H1 (cell line): ENCODE measurements around the gene RBM47. TPM values are rescaled to one million over a fixed set of nuclear protein-coding genes. Genes with fewer than 3 reads are reported as not detected.

Experiments used
- CTCF ChIA-PET: fragments of 300-600 bp; sonication (Branson Sonifier 250); formaldehyde crosslinking; loops from one replicate; lab custom pipeline; 2021; ENCODE audit not compliant: partially characterized antibody; lab: Charles Lee
- POLR2A ChIA-PET: fragments of 300-600 bp; sonication (Branson Sonifier 250); formaldehyde crosslinking; loops from one replicate; lab custom pipeline; 2021; ENCODE audit warnings: inconsistent platforms; ENCODE audit not compliant: partially characterized antibody; lab: Charles Lee
- DNase-seq, 2 experiments: peaks; one replicate each; pipeline versions ENCODE4 v3.0.0 to v3.0.0-alpha.2; 2010 to 2022; ENCODE audit warnings: low spot score in 2 of 2, low read depth in 1 of 2, mixed read lengths in 1 of 2
- FAIRE-seq: peaks from 2 replicates; lab custom pipeline; 2011; peaks lifted over from hg19 to GRCh38; lab: Jason Lieb, UNC
- H2AFZ ChIP-seq: 2 replicates; pipeline ENCODE4 v1.8.1; 2012; ENCODE audit warnings: low read length, inconsistent platforms
- H2AK5ac ChIP-seq: 2 replicates; pipeline ENCODE4 v1.6.1; 2013; ENCODE audit warnings: low read depth, low read length
- H2BK120ac ChIP-seq: replicated peaks from 2 replicates; pipeline ENCODE3; 2013; ENCODE audit warnings: low read depth, low read length, inconsistent platforms
- H2BK12ac ChIP-seq: 2 replicates; pipeline ENCODE4 v1.6.1; 2013; ENCODE audit warnings: low read depth, low read length
- H2BK15ac ChIP-seq: 2 replicates; pipeline ENCODE4 v1.6.1; 2013; ENCODE audit warnings: low read length
- H2BK20ac ChIP-seq: 2 replicates; pipeline ENCODE4 v1.6.1; 2013; ENCODE audit warnings: low read length
- H2BK5ac ChIP-seq: 2 replicates; pipeline ENCODE4 v1.6.1; 2013; ENCODE audit warnings: low read depth, low read length
- H3K14ac ChIP-seq: 2 replicates; pipeline ENCODE4 v1.6.1; 2013; ENCODE audit warnings: inconsistent platforms; ENCODE audit not compliant: insufficient read length
- H3K18ac ChIP-seq: 2 replicates; pipeline ENCODE4 v1.6.1; 2013; ENCODE audit warnings: low read length; ENCODE audit errors: extremely low read depth
- H3K23ac ChIP-seq: 2 replicates; pipeline ENCODE4 v1.6.1; 2013; ENCODE audit warnings: inconsistent platforms; ENCODE audit not compliant: insufficient read length
- H3K23me2 ChIP-seq: 2 replicates; pipeline ENCODE4 v1.6.1; 2013; ENCODE audit warnings: low read depth, low read length
- H3K27ac ChIP-seq: 2 replicates; pipeline ENCODE4 v1.6.1; 2011; ENCODE audit warnings: low read depth, low read length, inconsistent platforms
- H3K27me3 ChIP-seq, 4 experiments: replicated peaks in 1 of 4; 1 replicate in 1 of 4; 2 replicates in 3 of 4; pipeline versions ENCODE4 v1.6.1 to v1.8.1; 2011 to 2013; ENCODE audit warnings: low read length in 3 of 4, mild to moderate bottlenecking in 3 of 4, inconsistent platforms in 2 of 4, mixed read lengths in 2 of 4, moderate library complexity in 1 of 4; ENCODE audit not compliant: control insufficient read depth in 3 of 4, insufficient read depth in 3 of 4; ENCODE audit errors: extremely low read depth in 1 of 4
- H3K36me3 ChIP-seq, 4 experiments: 2 replicates each; pipeline versions ENCODE4 v1.6.1 to v1.8.1; 2011 to 2013; ENCODE audit warnings: mild to moderate bottlenecking in 4 of 4, low read length in 3 of 4, moderate library complexity in 2 of 4, control low read depth in 1 of 4, inconsistent platforms in 1 of 4; ENCODE audit not compliant: insufficient read depth in 4 of 4, control insufficient read depth in 2 of 4
- H3K4ac ChIP-seq: replicated peaks from 2 replicates; pipeline ENCODE3; 2013; ENCODE audit warnings: low read length, low read depth, mixed read lengths, inconsistent platforms; ENCODE audit not compliant: insufficient read length
- H3K4me1 ChIP-seq, 4 experiments: replicated peaks in 1 of 4; 1 replicate in 1 of 4; 2 replicates in 3 of 4; pipeline versions ENCODE4 v1.6.1 to v1.8.1; 2011 to 2013; ENCODE audit warnings: low read length in 3 of 4, inconsistent platforms in 2 of 4, mixed read lengths in 1 of 4; ENCODE audit not compliant: insufficient read depth in 4 of 4, control insufficient read depth in 3 of 4
- H3K4me2 ChIP-seq, 2 experiments: 2 replicates each; pipeline versions ENCODE4 v1.6.1 to v1.8.1; 2011 to 2013; ENCODE audit warnings: low read depth in 2 of 2, low read length in 2 of 2, control low read depth in 1 of 2, inconsistent platforms in 1 of 2, mild to moderate bottlenecking in 1 of 2; ENCODE audit not compliant: insufficient read depth in 1 of 2
- H3K4me3 ChIP-seq, 4 experiments: fragments of 200-600, 300-600 bp in 1 of 4; sonication (generic), shearing (Covaris generic), sonication (Bioruptor Twin) in 1 of 4; 2 replicates each; pipeline versions ENCODE4 v1.5.1 to v1.8.1; 2011 to 2016; ENCODE audit warnings: low read length in 4 of 4, low read depth in 3 of 4, control low read depth in 2 of 4, inconsistent platforms in 2 of 4, mild to moderate bottlenecking in 2 of 4, mixed read lengths in 1 of 4, moderate library complexity in 1 of 4; ENCODE audit not compliant: insufficient read depth in 2 of 4; ENCODE audit errors: extremely low read depth in 1 of 4
- H3K56ac ChIP-seq: replicated peaks from 2 replicates; pipeline ENCODE3; 2013; ENCODE audit warnings: low read depth, mild to moderate bottlenecking, mixed read lengths, low read length, inconsistent platforms; ENCODE audit not compliant: insufficient read length
- H3K79me1 ChIP-seq: 2 replicates; pipeline ENCODE4 v1.6.1; 2013; ENCODE audit warnings: low read depth, low read length, control low read depth
- H3K79me2 ChIP-seq, 2 experiments: 2 replicates each; pipeline versions ENCODE4 v1.6.1 to v1.8.1; 2012 to 2013; ENCODE audit warnings: low read length in 2 of 2, mild to moderate bottlenecking in 2 of 2, inconsistent platforms in 1 of 2; ENCODE audit not compliant: insufficient read depth in 2 of 2, control insufficient read depth in 1 of 2
- H3K9ac ChIP-seq, 4 experiments: replicated peaks in 1 of 4; 1 replicate in 1 of 4; 2 replicates in 3 of 4; pipeline versions ENCODE4 v1.6.1 to v1.8.1; 2011 to 2013; ENCODE audit warnings: low read depth in 3 of 4, low read length in 3 of 4, control low read depth in 2 of 4, mild to moderate bottlenecking in 2 of 4, moderate library complexity in 2 of 4, inconsistent platforms in 1 of 4; ENCODE audit errors: extremely low read depth in 1 of 4
- H3K9me3 ChIP-seq, 2 experiments: 2 replicates each; pipeline versions ENCODE4 v1.6.1 to v1.8.1; 2012 to 2013; ENCODE audit warnings: mild to moderate bottlenecking in 2 of 2, moderate library complexity in 2 of 2, control low read depth in 1 of 2, inconsistent platforms in 1 of 2, low read depth in 1 of 2, low read length in 1 of 2, mixed read lengths in 1 of 2; ENCODE audit not compliant: insufficient read depth in 2 of 2
- H4K20me1 ChIP-seq, 2 experiments: replicated peaks in 1 of 2; 2 replicates each; pipeline versions ENCODE3 to v1.8.1; 2011 to 2013; ENCODE audit warnings: inconsistent platforms in 2 of 2, low read length in 2 of 2, mild to moderate bottlenecking in 1 of 2; ENCODE audit not compliant: insufficient read depth in 2 of 2, control insufficient read depth in 1 of 2
- H4K5ac ChIP-seq: 2 replicates; pipeline ENCODE4 v1.6.1; 2013; ENCODE audit warnings: low read length, low read depth, mixed read lengths, inconsistent platforms; ENCODE audit not compliant: insufficient read length
- H4K8ac ChIP-seq: 2 replicates; pipeline ENCODE4 v1.8.0; 2013; ENCODE audit warnings: mild to moderate bottlenecking, moderate library complexity, low read length, inconsistent platforms; ENCODE audit not compliant: insufficient read depth; ENCODE audit errors: extremely low read depth
- H4K91ac ChIP-seq: replicated peaks from 2 replicates; pipeline ENCODE3; 2013; ENCODE audit warnings: low read length, mixed read lengths, inconsistent platforms; ENCODE audit not compliant: insufficient read length
- ASH2L ChIP-seq: fragments of 200-600, 300-600 bp; sonication (generic); IDR thresholded peaks from one replicate; pipeline ENCODE4 v1.7.1; 2017; ENCODE audit warnings: low read length
- BACH1 ChIP-seq: IDR thresholded peaks from 2 replicates; pipeline ENCODE4 v1.6.1; 2012; ENCODE audit warnings: low read length, improper control_type of control experiment
- CBX8 ChIP-seq: fragments of 300-800, 300-1000 bp; sonication (generic); IDR thresholded peaks from 2 replicates; pipeline ENCODE4 v1.7.1; 2016; ENCODE audit warnings: low read depth, low read length, borderline replicate concordance
- CTBP2 ChIP-seq: IDR thresholded peaks from 2 replicates; pipeline ENCODE4 v1.7.0; 2011; ENCODE audit warnings: borderline replicate concordance, mild to moderate bottlenecking, moderate library complexity, mixed read lengths, low read length; ENCODE audit not compliant: insufficient read depth, insufficient read length
- KDM5A ChIP-seq: fragments of 200-600 bp; IDR thresholded peaks from 2 replicates; pipeline ENCODE4 v1.7.1; 2012; ENCODE audit warnings: mild to moderate bottlenecking, low read length, inconsistent platforms, mixed read lengths
- MAFK ChIP-seq: IDR thresholded peaks from 2 replicates; pipeline ENCODE4 v1.6.1; 2012; ENCODE audit warnings: low read depth, mild to moderate bottlenecking, improper control_type of control experiment, low read length
- RAD21 ChIP-seq, 2 experiments: IDR thresholded peaks in 1 of 2; conservative IDR thresholded peaks in 1 of 2; 2 replicates each; pipeline ENCODE4 v1.6.1; 2011; ENCODE audit warnings: low read depth in 2 of 2, low read length in 2 of 2, improper control_type of control experiment in 1 of 2, inconsistent platforms in 1 of 2, mild to moderate bottlenecking in 1 of 2, moderate library complexity in 1 of 2
- RFX5 ChIP-seq: IDR thresholded peaks from 2 replicates; pipeline ENCODE4 v1.6.1; 2011; ENCODE audit warnings: low read depth, low read length, improper control_type of control experiment, borderline replicate concordance
- RXRA ChIP-seq: IDR thresholded peaks from 2 replicates; pipeline ENCODE4 v1.6.1; 2011; ENCODE audit warnings: low read depth, mild to moderate bottlenecking, low read length, moderate library complexity; ENCODE audit not compliant: insufficient read depth
- SIN3A ChIP-seq, 2 experiments: IDR thresholded peaks in 1 of 2; conservative IDR thresholded peaks in 1 of 2; 2 replicates each; pipeline ENCODE4 v1.6.1; 2011 to 2012; ENCODE audit warnings: low read length in 2 of 2, improper control_type of control experiment in 1 of 2, low read depth in 1 of 2, mild to moderate bottlenecking in 1 of 2
- SP2 ChIP-seq: IDR thresholded peaks from 2 replicates; pipeline ENCODE4 v1.6.1; 2012; ENCODE audit warnings: mild to moderate bottlenecking, low read length, inconsistent platforms
- TAF7 ChIP-seq: optimal IDR thresholded peaks from 2 replicates; pipeline ENCODE3; 2011; ENCODE audit warnings: low read depth, mild to moderate bottlenecking, inconsistent platforms, low read length, moderate library complexity, borderline replicate concordance
- TCF12 ChIP-seq: IDR thresholded peaks from 2 replicates; pipeline ENCODE4 v1.6.1; 2011; ENCODE audit warnings: low read depth, mild to moderate bottlenecking, low read length
- WGBS, 2 experiments: shearing (Covaris generic) in 1 of 2; methylation state at CpG; one replicate each; pipeline versions ENCODE4 v1.1.6 to v1.1.7; 2013 to 2015; ENCODE audit warnings: low lambda C conversion rate in 2 of 2, mixed read lengths in 2 of 2, inconsistent platforms in 1 of 2, low coverage in 1 of 2, missing lambda C conversion rate in 1 of 2; ENCODE audit not compliant: insufficient replicate concordance in 2 of 2, insufficient coverage in 1 of 2, insufficient read length in 1 of 2; ENCODE audit errors: extremely low coverage in 1 of 2, missing lambda C conversion rate in 1 of 2; 5-methylcytosine and 5-hydroxymethylcytosine counted together
- polyA plus RNA-seq, 7 experiments: library from polyadenylated mRNA; depleted of rRNA in 3 of 7; stranded (reverse) in 5 of 7; unstranded in 2 of 7; fragments of >200 nt in 5 of 7; fragments of 200-250 nt in 2 of 7; gene quantifications; 1 replicate in 5 of 7; 2 replicates in 1 of 7; 4 replicates in 1 of 7; pipeline versions ENCODE4 v1.2.1 to v1.2.3, GENCODE V29; 2011 to 2013; ENCODE audit warnings: missing spikeins in 2 of 7, mixed read lengths in 2 of 7
- total RNA-seq: library from RNA; stranded (reverse); fragmentation: NEBNext Ultra II Directional; extraction: Animal tissue kit (Norgen Biotek cat#: 25700); gene quantifications from 2 replicates; pipeline ENCODE4 v1.2.1, GENCODE V29; 2021

RBM47 gene
- total and polyA plus RNA-seq, 2 of the 8 experiments (the other 6 are each of a cell fraction or from before 2014, with no cell fraction given) = 42.8 to 78.9 TPM

DNA sequence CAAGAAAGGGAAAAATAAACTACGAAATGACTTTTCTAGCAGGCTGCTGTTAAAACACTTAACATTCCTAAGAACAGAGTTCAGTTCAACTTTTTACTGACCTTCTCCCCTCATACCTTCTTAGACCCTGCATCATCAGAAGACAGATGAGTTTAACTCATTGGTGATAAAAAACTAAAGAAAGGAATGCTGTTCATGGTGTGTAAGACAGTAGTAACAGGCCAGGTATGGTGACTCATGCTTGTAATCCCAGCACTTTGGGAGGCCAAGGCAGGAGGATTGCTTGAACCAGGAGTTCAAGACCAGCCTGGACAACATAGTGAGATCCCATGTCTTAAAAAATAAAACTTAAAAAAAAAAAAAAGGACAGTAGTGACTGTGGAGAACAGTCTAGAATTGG, 16.2 kb downstream of the RBM47 start:
- peaks cover 0 to 2% of the 10 kb centered on the region in 2 experiments for H4K20me1 ChIP-seq
- no peaks in the 10 kb centered on the region for H3K27me3 ChIP-seq
- no peak overlapping the region for H2BK5ac ChIP-seq
- H3K4me2 ChIP-seq = no peak overlapping the region
- 0 out of 7 replicates have a peak, but pooled peaks cover 0 to 5% (median 0%) of the 10 kb centered on the region in 4 experiments for H3K4me1 ChIP-seq
- POLR2A ChIA-PET = interaction anchor here (1.9 kb wide), 1 partner anchor 16 kb away, joined by 7 read pairs; the partner anchor contains the start of gene RBM47
- FAIRE-seq (no peak), DNase-seq (no peak)
- no peaks in the 10 kb centered on the region; a peak in 1 of 8 replicates for H3K36me3 ChIP-seq
- no peak overlapping the region for H3K23ac ChIP-seq
- H3K14ac ChIP-seq = no peak overlapping the region
- no peak overlapping the region for H2BK120ac ChIP-seq
- no peak overlapping the region for H4K5ac ChIP-seq
- H3K9ac ChIP-seq = no peak overlapping the region
- H2BK12ac ChIP-seq = no peak overlapping the region
- no peak overlapping the region for H3K27ac ChIP-seq
- no peak overlapping the region for H4K91ac ChIP-seq
- H3K23me2 ChIP-seq = no peaks in the 10 kb centered on the region
- CTCF ChIA-PET = no interaction called here
- TF ChIP-seq RXRA (no peak), ASH2L (no peak), KDM5A (no peak), MAFK (no peak), CTBP2 (no peak), RFX5 (no peak), CBX8 (no peak), TAF7 (no peak), RAD21 (IDR thresholded peaks at IDR 0.05 in 1 of 2, conservative IDR thresholded peaks at IDR 0.05 in 1 of 2; ENCODE audit: low read depth in 2 of 2, low read length in 2 of 2) (no peak), SIN3A (conservative IDR thresholded peaks at IDR 0.05 in 1 of 2, IDR thresholded peaks at IDR 0.05 in 1 of 2; ENCODE audit: low read depth in 1 of 2, low read length in 2 of 2) (no peak), TCF12 (no peak), SP2 (no peak), BACH1 (no peak)
- H4K8ac ChIP-seq = no peak overlapping the region
- no peak overlapping the region for H3K4ac ChIP-seq
- H3K4me3 ChIP-seq = no peak overlapping the region
- H3K79me1 ChIP-seq = peaks cover 2% of the 10 kb centered on the region; the same call in 1 of the 2 replicates
- H2AK5ac ChIP-seq = no peak overlapping the region
- no peak overlapping the region for H3K56ac ChIP-seq
- H3K9me3 ChIP-seq = no peaks in the 10 kb centered on the region
- 92% methylated on average over 1 of the region's 1 CpG; no CpG with 5 or more reads in 1 of the 2 experiments for WGBS, 2 experiments
- no peak overlapping the region for H2BK20ac ChIP-seq
- no peak overlapping the region for H2BK15ac ChIP-seq
- H3K18ac ChIP-seq = no peak overlapping the region
- peaks cover 4 to 86% of the 10 kb centered on the region in 2 experiments; a peak in 3 of 4 replicates for H3K79me2 ChIP-seq
- H2AFZ ChIP-seq = no peak overlapping the region
